ENCODE results near the gene OLFM3. TPM values are rescaled to one million over a fixed set of nuclear protein-coding genes. Genes with fewer than 3 reads are reported as not detected.

The OLFM3 gene
- not detected for polyA plus RNA-seq

DNA sequence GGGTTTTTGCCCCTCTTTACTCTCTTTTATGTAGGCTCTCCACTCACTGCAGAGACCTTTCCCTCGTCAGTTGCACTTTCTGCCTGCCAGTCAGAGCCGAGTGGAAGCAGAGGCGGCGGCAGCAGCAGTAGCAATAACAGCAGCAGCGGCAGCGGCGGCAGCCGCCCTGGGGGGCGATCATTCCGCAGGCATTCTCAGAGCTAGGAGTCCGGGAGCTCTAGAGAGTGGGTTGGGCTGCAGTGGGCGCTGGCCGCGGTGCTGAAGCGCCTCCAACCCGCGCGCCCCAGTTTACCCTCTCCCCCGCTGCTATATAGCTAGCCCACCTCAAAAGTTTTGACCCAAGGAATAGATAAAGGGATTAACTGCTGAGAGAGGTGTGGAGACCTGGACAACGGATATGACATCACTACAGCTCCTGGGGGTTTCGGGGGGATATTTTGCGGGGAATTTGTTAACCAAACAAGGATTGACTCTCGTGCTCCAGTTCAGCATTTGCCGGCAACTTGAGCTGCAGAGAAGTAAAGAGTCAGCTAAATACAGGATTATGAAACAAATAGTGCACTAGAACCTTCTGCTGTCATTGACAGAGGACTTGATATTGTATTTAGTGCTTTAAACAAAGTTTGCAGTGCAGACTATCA is at the start of gene OLFM3:
Gene OLFM3 (minus strand): TSS at position 102 of the 641 bp plus-strand sequence.
- no peak for DNase-seq
- H3K27ac Mint-ChIP-seq: no peak within 1 kb of the TSS
- no peak within 1 kb of the TSS for H3K4me3 Mint-ChIP-seq
- peaks cover 0 to 21% (median 5%) of the 10 kb centered on the region in 6 donors for H3K9me3 Mint-ChIP-seq
- H3K27me3 Mint-ChIP-seq (ENCODE audit: low read depth in 3 of 3): peaks cover 0 to 1% (median 0%) of the 10 kb centered on the region in 3 donors
- peaks cover 0 to 4% (median 0%) of the 10 kb centered on the region in 3 donors for H3K36me3 Mint-ChIP-seq
- H3K4me1 Mint-ChIP-seq: no peaks in the 10 kb centered on the region

DNA sequence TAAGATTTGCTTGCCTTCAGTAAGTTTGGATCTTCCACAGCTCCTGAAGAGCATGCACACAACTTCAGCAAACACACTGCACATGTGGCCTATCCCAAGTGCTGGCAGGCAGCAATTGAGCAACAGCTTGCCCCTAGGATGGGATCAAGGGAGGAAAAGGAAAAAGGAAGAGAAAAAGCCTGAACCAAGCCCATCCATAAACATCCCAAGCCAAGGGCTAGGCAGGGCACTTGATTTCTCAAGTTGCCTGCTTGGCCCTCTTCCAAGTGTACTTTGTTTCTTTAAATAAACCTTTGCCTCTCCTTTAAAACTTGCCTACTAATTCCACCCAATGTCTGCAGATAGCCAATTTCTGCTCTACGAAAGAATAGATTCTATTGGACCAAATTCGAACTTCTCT is 49.0 kb upstream of the OLFM3 start:
- no peak for DNase-seq
- no peaks in the 10 kb centered on the region for H3K36me3 Mint-ChIP-seq
- H3K4me3 Mint-ChIP-seq: no peak overlapping the region
- H3K4me1 Mint-ChIP-seq: no peaks in the 10 kb centered on the region
- H3K27ac Mint-ChIP-seq: no peak overlapping the region
- no peaks in the 10 kb centered on the region for H3K27me3 Mint-ChIP-seq (ENCODE audit: low read depth in 3 of 3)
- peaks cover 2 to 27% (median 10%) of the 10 kb centered on the region in 6 donors for H3K9me3 Mint-ChIP-seq

DNA sequence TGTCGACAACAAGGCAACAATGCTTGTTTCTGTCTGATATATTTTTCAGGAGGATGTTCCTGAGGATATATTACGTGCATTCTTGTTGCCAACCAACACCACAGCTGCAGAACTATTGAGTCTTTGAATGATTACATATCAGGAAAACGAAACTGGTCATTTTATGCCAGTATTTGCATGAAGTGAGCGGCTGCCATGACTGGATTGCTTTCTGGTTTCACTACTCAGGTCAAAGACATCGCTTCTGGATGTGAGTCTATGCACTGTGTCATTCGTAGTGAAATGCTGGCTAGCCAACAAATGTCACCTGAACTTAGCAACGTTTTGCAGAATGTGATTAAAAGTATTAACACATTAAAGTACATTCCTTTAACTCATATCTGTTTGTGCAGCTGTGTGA is 35.8 kb upstream of the OLFM3 start:
- Mint-ChIP-seq H3K36me3 (no peaks in the 10 kb centered on the region), H3K4me3 (no peak overlapping the region), H3K9me3 (peaks cover 0 to 14% (median 3%) of the 10 kb centered on the region in 6 donors), H3K27me3 (ENCODE audit: low read depth in 3 of 3) (no peaks in the 10 kb centered on the region), H3K4me1 (no peaks in the 10 kb centered on the region), H3K27ac (no peak overlapping the region)
- DNase-seq: no peak

DNA sequence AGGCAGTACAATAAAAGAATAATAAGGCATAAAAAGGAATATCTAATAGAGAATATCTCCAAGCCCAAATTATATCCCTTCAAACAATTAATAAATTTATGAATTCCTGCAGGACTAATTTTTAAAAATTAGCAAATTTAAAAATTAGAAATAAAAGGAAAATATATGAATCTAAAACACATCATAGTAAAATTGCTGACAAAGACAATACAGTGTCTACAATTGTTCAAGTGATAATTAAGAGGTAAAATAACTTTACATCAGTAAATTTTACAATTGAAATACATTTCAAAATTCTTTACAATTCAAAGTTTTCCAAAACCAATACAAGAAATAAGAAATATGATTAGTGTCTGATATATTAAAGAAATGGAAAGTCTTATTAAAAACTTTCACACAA is 22.8 kb upstream of the OLFM3 start:
- Mint-ChIP-seq H3K4me3 (no peak overlapping the region), H3K27me3 (ENCODE audit: low read depth in 3 of 3) (no peaks in the 10 kb centered on the region), H3K9me3 (peaks cover 0 to 23% (median 8%) of the 10 kb centered on the region in 6 donors), H3K27ac (no peak overlapping the region), H3K36me3 (no peaks in the 10 kb centered on the region), H3K4me1 (no peaks in the 10 kb centered on the region)
- no peak for DNase-seq

DNA sequence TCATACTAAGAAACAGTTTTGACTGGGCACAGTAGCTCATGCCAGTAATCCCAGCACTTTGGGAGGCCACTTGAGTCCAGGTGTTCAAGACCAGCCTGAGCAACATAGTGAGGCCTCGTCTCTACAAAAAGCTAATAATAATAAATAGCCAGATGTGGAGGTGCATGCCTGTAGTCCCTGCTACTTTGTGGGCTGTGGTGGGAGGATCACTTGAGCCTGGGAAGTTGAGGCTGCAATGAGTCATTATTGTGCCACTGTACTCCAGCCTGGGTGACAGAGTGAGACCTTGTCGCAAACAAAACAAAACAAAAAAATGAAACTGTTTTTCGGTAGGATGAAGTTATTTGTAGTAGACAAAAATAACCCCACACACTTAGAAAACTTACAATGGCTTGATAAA is 19.0 kb upstream of the OLFM3 start:
- Mint-ChIP-seq H3K9me3 (peaks cover 0 to 26% (median 13%) of the 10 kb centered on the region in 6 donors), H3K27ac (no peak overlapping the region), H3K27me3 (ENCODE audit: low read depth in 3 of 3) (no peaks in the 10 kb centered on the region), H3K36me3 (peaks cover 0 to 6% (median 0%) of the 10 kb centered on the region in 3 donors), H3K4me1 (no peaks in the 10 kb centered on the region), H3K4me3 (no peak overlapping the region)
- DNase-seq: no peak

DNA sequence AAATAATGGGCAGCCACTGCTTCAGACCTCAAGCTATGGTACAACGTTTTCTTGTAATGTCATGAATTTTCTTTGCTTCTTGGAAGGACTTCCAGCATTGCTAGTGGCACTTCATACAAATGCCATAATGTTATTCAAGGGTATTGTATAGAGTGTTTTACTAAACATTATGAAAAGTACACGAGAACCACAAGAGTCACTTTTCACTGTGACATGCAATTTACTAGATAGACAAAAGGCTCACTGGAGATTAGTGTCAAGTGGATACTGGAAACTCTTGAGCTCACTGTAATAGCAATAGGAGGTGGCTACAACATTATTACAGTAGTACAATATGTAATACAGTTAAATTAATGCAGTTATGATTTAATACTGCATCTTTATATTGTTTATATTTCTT is 5.3 kb upstream of the OLFM3 start:
- Mint-ChIP-seq H3K27ac (no peak overlapping the region), H3K4me1 (no peaks in the 10 kb centered on the region), H3K9me3 (peaks cover 0 to 9% (median 5%) of the 10 kb centered on the region in 6 donors), H3K27me3 (ENCODE audit: low read depth in 3 of 3) (no peaks in the 10 kb centered on the region), H3K36me3 (no peaks in the 10 kb centered on the region), H3K4me3 (no peak overlapping the region)
- no peak for DNase-seq

DNA sequence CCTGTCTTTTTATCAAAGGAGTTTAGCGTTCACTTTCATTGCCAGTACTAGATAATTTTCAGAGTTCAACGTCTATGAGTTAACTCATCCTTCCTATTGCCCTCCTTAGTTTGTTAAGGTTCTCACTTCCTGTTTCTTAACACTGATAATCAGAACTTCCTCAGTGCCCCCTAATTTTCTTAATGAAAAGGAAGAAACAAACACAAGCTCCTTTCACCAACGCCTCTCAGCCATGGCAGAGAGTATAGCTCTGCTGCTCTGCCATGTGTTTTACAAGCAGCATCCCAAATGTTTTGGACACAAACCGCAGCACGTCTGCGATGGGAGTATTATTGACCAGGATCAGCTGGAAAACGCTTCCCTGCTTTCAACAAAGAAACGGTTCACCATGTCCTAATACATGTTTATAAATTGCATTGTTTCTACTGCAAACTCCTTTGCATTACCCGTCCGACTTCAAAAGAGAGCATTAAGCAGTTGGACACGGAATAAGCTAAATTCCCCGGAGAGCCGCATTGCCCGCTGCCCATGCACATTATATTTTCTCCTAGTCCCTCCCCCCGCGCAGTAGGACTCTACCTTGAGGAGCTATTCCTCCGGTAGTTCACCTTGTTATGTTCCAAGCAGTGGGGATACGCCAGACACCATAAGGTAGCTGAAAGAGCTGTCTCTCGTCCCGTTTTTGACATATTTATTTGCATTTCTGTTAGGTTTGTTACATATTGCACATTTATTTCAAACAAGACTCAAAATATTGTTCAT is 561 bp downstream of the OLFM3 start:
- Mint-ChIP-seq H3K4me1 (no peaks in the 10 kb centered on the region), H3K4me3 (no peak overlapping the region), H3K9me3 (peaks cover 0 to 21% (median 4%) of the 10 kb centered on the region in 6 donors), H3K36me3 (peaks cover 0 to 4% (median 0%) of the 10 kb centered on the region in 3 donors), H3K27ac (no peak overlapping the region), H3K27me3 (ENCODE audit: low read depth in 3 of 3) (peaks cover 0 to 1% (median 0%) of the 10 kb centered on the region in 3 donors)
- DNase-seq: no peak

DNA sequence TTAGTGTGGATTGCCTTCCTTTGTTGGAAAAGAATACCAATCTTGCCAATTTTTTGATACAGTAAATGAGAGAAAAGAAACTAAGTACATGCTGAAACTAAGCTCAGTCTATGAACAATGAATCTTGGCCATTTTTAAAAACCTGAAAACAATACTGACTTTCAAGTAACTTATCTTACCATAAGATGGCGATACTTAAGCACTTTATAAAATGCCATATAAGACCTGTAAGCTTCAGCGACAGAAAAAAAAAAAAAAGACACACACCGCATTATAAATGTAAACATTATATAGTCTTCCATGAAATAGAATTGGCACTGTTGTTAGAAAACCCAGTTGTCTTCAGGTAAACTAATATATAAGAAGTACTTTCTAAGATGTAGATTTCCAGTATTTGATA is 3.0 kb downstream of the OLFM3 start:
- Mint-ChIP-seq H3K9me3 (peaks cover 0 to 21% (median 4%) of the 10 kb centered on the region in 6 donors), H3K27me3 (ENCODE audit: low read depth in 3 of 3) (peaks cover 0 to 1% (median 0%) of the 10 kb centered on the region in 3 donors), H3K4me3 (no peak overlapping the region), H3K27ac (no peak overlapping the region), H3K4me1 (no peaks in the 10 kb centered on the region), H3K36me3 (peaks cover 0 to 4% (median 0%) of the 10 kb centered on the region in 3 donors)
- no peak for DNase-seq

DNA sequence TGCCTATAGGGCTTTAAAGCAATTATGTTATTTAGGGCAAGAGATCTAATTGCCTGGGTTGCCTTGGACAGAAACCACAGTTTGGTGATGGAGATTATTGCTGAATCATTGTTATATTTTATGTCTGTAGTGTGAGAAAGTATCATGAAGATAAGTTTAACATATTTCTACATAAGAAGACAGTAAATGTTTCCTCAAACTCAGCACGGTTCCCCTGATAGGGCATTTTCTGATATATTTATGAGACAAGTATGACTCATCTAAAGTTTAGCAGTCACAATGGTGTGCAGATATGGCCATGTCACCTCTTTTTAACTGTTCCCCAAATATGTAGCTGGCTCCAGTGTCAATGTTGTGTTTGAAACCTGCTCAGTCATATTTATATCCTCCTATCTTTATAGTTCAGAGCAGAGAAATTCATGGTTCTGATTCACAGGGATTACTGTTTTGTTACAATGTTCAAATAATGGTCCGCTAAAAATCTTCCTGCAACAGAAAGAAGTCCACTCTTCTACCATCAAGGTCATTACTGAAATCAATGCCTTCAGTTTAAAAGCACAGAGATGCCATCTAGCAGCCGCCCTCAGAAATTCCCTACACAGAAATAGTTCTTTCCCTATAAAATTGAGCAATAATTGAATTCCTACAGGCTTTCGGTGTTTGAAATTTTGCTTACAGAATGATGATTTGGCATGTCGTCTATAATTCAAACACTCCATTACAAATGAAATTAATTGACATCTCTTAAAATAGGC is 3.7 kb downstream of the OLFM3 start:
- Mint-ChIP-seq H3K27ac (no peak overlapping the region), H3K9me3 (peaks cover 0 to 21% (median 4%) of the 10 kb centered on the region in 6 donors), H3K27me3 (ENCODE audit: low read depth in 3 of 3) (peaks cover 0 to 1% (median 0%) of the 10 kb centered on the region in 3 donors), H3K4me3 (no peak overlapping the region), H3K4me1 (no peaks in the 10 kb centered on the region), H3K36me3 (peaks cover 0 to 4% (median 0%) of the 10 kb centered on the region in 3 donors)
- no peak for DNase-seq

DNA sequence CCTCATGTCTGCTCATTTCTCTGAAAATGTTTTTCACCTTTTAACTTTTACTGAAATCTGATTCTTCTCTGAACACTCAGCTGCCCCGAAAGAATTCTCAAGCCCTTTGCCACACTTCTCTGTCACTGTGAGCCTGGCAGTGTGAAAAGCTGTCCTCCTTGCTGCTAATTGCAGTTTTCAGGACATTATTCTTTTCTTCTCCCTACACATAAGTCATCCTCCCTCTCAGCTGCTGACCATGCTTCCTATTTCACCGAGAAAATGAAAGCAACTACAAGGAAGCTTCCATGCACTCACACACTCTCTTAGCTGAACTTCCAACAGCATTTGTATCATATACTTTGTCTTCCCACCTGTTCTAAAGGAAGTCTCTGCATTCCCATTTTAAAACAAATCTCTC is 15.8 kb downstream of the OLFM3 start:
- H3K27ac Mint-ChIP-seq: no peak overlapping the region
- H3K4me3 Mint-ChIP-seq: no peak overlapping the region
- H3K9me3 Mint-ChIP-seq: peaks cover 0 to 14% (median 2%) of the 10 kb centered on the region in 6 donors
- DNase-seq: no peak
- H3K36me3 Mint-ChIP-seq: no peaks in the 10 kb centered on the region
- peaks cover 0 to 1% of the 10 kb centered on the region in 2 donors for H3K4me1 Mint-ChIP-seq
- peaks cover 0 to 2% (median 0%) of the 10 kb centered on the region in 3 donors for H3K27me3 Mint-ChIP-seq (ENCODE audit: low read depth in 3 of 3)

DNA sequence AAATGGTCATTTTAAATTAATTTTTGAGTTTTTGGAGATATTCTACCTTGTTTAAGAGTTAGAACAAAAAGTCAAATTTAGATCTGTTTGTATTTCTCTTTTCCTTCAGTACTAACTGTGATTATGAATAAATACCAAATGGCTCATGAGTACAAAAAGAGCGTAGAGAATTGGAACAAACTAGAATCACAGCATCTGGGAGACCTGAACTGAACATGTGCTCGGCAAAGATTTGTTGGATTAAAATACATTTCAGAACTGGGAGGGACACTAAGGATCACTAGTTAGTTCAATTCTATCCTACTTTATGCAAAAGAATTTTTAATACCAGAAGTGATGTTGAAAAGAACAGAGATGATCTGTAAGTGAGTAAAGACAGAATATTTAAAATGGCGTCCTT is 19.5 kb downstream of the OLFM3 start:
- H3K4me1 Mint-ChIP-seq: peaks cover 0 to 1% of the 10 kb centered on the region in 2 donors
- H3K27me3 Mint-ChIP-seq (ENCODE audit: low read depth in 3 of 3): peaks cover 0 to 2% (median 0%) of the 10 kb centered on the region in 3 donors
- no peak overlapping the region for H3K27ac Mint-ChIP-seq
- DNase-seq: no peak
- H3K9me3 Mint-ChIP-seq: peaks cover 0 to 12% (median 3%) of the 10 kb centered on the region in 6 donors
- no peak overlapping the region for H3K4me3 Mint-ChIP-seq
- H3K36me3 Mint-ChIP-seq: no peaks in the 10 kb centered on the region

DNA sequence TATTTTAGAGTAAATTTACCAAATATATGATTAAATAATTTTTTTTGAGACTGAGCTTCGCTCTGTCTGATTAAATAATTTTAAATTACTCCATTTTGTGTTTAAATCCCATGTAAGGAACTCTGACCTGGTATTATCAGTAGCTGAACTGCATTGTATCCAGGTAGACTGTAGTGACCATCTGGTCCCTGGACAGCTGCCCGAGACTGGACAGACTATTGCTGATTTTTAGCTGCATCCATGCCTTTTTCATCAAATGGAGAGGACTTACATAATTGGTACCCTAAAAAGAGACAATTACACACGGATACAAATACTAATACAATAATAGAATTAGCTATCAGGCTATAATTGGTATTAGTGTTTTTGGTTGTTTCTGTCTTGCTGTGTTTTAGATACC is 20.6 kb downstream of the OLFM3 start:
- H3K9me3 Mint-ChIP-seq: peaks cover 0 to 8% (median 3%) of the 10 kb centered on the region in 6 donors
- no peak overlapping the region for H3K27ac Mint-ChIP-seq
- DNase-seq: no peak
- no peak overlapping the region for H3K4me3 Mint-ChIP-seq
- H3K4me1 Mint-ChIP-seq: peaks cover 0 to under 1% of the 10 kb centered on the region in 2 donors
- H3K36me3 Mint-ChIP-seq: no peaks in the 10 kb centered on the region
- peaks cover 0 to 2% (median 0%) of the 10 kb centered on the region in 3 donors for H3K27me3 Mint-ChIP-seq (ENCODE audit: low read depth in 3 of 3)

DNA sequence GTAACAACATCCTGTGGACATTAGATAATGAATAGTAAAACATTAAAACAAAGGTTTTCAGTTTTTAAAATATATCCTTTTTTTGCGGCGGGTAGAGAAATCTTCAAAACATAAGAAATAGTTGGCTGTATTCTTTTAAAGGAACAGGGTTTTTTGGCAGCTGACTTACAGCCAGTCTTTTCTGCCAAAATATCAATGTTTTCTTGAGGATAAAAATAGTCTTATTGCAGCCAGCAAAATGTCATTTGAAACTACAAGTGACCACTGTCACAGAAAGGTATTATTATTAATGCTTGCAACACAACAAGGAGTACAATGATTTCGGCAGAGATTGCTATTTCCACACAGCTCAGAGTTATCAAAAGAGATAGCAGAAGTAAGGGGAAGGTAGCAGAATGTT is 21.4 kb downstream of the OLFM3 start:
- Mint-ChIP-seq H3K4me3 (no peak overlapping the region), H3K27ac (no peak overlapping the region), H3K9me3 (peaks cover 0 to 12% (median 3%) of the 10 kb centered on the region in 6 donors), H3K36me3 (no peaks in the 10 kb centered on the region), H3K4me1 (no peaks in the 10 kb centered on the region), H3K27me3 (ENCODE audit: low read depth in 3 of 3) (peaks cover 0 to 2% (median 0%) of the 10 kb centered on the region in 3 donors)
- DNase-seq: no peak
